ENCODE data around the gene SAMD3.
"Not testable (repeated sequence)": the region's sequence is repeated elsewhere in the genome, so short reads cannot be mapped to it uniquely, and the experiment has no call there.

The SAMD3 gene

DNA sequence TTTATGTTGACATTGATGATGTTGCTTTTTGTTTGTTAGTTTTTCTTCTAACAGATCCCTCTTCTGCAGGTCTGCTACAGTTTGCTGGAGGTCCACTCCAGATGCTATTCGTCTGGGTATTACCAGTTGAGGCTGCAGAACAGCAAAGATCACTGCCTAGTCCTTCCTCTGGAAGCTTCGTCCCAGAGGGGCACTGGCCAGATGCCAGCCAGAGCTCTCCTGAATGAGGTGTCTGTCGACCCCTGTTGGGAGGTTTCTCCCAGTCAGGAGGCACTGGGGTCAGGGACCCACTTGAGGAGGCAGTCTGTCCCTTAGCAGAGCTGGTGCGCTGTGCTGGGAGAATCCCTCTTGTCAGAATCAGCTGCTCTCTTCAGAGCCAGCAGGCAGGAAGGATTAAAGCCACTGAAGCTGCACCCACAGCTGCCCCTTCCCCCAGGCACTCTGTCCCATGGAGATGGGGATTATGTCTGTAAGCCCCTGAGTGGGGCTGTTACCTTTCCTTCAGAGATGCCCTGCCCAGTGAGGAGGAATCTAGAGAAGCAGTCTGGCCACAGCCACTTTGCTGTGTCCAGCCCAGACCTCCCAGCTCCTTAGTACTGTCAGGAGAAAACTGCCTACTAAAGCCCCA is 49.3 kb downstream of the SAMD3 start:
- not testable (repeated sequence) for DNase-seq (ENCODE audit: low spot score)

- DNase-seq (ENCODE audit: low spot score) = not testable (repeated sequence)
Observed at GRCh38 chr6:130170160-130170559, 52.6 kb downstream of the SAMD3 start.

- DNase-seq (ENCODE audit: low spot score) = no peak
Observed at GRCh38 chr6:130167655-130168054, 55.1 kb downstream of the SAMD3 start.

- DNase-seq (ENCODE audit: low spot score) = no peak
Observed at GRCh38 chr6:130164251-130164650, 58.5 kb downstream of the SAMD3 start.

DNA sequence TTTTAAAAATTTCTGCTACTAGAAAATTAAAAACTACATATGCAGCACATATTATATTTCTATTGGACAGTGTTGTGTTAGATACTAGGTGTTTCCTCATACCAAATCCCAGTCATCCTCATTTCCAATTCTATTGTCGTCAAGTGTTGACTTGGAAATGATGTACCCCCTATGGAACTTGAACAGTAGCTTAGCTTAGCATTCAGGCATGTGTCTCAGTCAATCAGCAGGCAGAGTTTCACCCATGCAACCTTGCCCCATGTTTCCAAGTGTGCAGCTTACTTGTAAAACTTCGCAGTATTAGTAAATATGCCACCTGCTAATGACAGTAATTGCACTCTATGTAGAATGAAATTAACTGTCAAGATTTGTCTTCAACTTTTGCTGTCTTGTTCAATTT is 59.5 kb downstream of the SAMD3 start:
- no peak for DNase-seq (ENCODE audit: low spot score)

- DNase-seq (ENCODE audit: low spot score) = no peak
Observed at GRCh38 chr6:130162421-130162820, 60.3 kb downstream of the SAMD3 start.

GRCh38 chr6:130161683-130162404 is 60.9 kb downstream of the SAMD3 start:
- DNase-seq (ENCODE audit: low spot score) = no peak

GRCh38 chr6:130159956-130160355 is 62.8 kb downstream of the SAMD3 start:
- no peak for DNase-seq (ENCODE audit: low spot score)

- DNase-seq (ENCODE audit: low spot score) = no peak
Observed at GRCh38 chr6:130158548-130158947, 64.2 kb downstream of the SAMD3 start.

GRCh38 chr6:130158056-130158455 is 64.7 kb downstream of the SAMD3 start:
- DNase-seq (ENCODE audit: low spot score) = no peak

DNA sequence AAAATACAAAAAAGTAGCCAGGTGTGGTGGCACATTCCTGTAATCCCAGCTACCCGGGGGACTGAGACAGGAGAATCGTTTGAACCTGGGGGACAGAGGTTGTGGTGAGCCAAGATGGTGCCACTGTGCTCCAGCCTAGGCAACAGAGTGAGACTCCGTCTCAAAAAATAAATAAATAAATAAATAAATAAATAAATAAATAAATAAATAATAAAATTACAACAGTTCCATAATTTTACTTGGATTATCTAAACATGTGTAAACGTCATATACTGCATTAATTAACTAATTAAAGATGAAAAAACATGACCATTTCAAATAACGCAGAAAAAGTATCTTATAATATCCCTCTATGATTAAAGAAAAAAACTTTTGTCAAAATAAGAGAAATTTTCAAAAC is 65.8 kb downstream of the SAMD3 start:
- no peak for DNase-seq (ENCODE audit: low spot score)

DNA sequence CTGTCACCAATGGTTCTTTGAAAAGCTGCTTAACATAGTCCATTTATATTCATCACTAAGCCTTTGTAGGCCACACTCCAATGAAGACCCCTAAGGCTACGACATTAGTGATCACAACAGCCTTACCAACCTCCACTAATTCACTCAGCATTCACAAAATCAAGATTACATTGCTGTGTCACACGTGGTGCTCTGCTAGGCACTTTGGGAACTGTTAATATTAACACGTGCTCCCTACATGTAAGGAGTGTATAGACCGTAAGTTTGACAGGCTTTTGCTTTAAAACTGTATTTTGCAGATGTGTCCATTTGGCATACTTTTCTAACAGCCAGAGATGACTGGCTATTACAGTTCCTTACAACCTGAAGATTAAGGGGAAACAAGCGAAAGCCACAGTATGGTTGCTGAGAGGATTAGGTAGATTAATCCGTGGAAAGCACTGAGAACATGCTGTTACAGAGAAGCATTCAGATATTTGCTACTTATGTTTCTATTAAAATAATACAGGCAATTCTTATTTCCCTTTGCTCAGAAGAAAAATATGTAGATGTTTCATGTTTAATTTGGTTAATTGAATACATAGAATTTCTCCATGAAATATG is 69.7 kb downstream of the SAMD3 start:
- DNase-seq (ENCODE audit: low spot score) = no peak

DNA sequence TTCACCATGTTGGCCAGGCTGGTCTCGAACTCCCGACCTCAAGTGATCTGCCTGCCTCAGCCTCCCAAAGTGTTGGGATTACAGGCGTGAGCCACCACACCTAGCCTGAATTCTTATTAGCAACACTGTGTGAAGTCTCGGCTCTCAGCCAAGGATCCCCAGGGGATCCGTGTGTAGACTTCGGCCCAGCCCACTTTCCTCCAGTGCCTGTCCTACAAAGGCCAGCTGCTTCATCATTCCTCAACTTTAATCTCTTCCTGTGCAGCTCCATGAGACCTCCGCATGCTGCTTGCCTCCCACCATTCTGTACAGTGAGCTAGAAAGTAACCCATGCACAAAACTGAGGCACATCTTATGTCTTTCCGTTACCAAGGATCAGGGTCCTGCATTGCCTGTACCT is 71.8 kb downstream of the SAMD3 start:
- DNase-seq (ENCODE audit: low spot score) = no peak

DNA sequence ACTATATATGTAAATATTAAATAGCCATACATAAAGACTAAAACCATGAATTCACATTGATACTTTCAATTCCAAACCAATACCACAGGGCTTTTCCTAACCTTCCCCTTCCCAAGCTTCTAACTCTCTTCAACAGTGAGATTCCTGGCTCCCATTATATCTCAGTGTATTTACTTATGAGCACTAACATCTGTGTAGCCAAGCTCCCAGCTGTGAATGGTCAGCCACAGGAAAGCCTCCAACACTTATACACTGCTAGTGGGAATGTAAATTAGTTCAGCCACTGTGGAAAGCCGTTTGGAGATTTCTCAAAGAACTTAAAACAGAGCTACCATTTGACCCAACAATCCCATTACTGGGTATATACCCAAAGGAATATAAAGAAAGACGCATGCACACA is 73.7 kb downstream of the SAMD3 start:
- DNase-seq (ENCODE audit: low spot score) = not testable (repeated sequence)

DNA sequence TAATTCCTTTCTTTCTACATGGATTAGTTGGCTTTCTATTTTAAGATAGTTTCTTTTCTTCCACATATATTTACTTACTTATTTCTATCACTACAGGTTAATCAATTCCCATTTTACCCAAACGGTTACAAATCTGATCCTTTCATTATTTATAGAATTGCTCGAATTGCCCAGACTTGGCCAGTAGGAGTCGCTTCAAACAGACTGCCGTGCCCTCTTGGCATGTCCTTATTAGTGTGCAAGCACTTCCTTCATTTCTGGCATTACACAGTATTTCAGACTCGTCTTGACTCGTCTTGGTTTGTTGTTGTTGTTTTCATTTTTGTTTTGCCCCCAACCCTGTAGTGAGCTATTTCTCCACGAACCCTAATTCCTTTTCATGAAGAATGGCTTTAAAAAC is 74.6 kb downstream of the SAMD3 start:
- no peak for DNase-seq (ENCODE audit: low spot score)

GRCh38 chr6:130147111-130147510 is 75.6 kb downstream of the SAMD3 start:
- DNase-seq (ENCODE audit: low spot score) = no peak

- no peak for DNase-seq (ENCODE audit: low spot score)
Observed at GRCh38 chr6:130143709-130144108, 79.0 kb downstream of the SAMD3 start.

GRCh38 chr6:130140084-130140483 is 82.7 kb downstream of the SAMD3 start:
- no peak for DNase-seq (ENCODE audit: low spot score)

DNA sequence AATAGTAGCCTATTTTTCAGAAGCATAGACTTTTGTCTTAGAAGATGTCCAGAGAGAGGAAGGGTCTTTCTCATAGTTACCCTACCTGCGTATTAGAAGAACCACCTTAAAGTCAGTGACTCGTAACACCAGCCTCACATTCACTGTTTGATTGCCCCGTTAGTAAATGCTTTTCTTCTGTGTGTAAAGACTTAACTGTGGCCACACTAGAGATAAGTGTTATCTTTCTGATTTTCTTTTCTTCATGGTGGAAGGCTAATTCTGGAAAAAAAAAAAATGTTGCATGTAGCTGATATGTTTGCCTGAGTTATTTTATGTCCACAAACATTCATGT is 83.9 kb downstream of the SAMD3 start:
- DNase-seq (ENCODE audit: low spot score) = no peak

- DNase-seq (ENCODE audit: low spot score) = no peak
Observed at GRCh38 chr6:130138116-130138908, 84.4 kb downstream of the SAMD3 start.

DNA sequence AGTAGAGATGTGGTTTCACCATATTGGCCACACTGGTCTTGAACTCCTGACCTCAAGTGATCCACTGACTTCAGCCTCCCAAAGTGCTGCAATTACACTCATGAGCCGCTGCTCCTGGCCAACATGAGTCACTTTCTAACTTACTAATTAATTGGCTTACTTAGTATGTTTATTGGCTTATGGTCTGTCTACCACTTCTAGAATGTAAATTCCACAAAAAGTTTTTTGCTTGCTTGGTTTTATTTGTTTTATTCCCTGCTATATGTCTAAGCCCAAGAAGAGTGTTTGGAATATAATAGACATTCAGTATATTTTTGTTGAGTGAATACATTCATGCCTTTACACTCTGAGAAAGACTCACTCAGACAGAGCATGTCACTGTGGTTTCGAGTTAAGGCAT is 86.0 kb downstream of the SAMD3 start:
- no peak for DNase-seq (ENCODE audit: low spot score)

DNA sequence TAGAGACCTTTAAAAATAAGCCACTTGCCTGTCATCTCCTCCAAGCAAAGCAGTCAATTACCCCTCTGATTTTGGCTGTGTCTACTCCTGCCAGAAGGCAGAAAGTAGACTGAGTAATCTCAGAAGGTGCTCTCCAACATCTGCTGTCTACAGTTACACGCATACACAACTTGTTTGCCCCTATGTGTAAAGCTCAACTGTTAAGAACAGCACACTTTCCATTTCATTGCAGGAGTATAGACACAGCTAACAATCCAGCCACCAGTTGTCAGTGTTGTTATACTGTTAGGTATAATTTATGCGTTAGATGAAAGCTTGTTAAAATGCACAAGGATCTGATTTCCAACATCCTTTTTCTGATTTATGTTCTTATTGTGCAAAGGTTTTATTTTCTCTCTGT is 88.2 kb downstream of the SAMD3 start:
- DNase-seq (ENCODE audit: low spot score) = no peak

DNA sequence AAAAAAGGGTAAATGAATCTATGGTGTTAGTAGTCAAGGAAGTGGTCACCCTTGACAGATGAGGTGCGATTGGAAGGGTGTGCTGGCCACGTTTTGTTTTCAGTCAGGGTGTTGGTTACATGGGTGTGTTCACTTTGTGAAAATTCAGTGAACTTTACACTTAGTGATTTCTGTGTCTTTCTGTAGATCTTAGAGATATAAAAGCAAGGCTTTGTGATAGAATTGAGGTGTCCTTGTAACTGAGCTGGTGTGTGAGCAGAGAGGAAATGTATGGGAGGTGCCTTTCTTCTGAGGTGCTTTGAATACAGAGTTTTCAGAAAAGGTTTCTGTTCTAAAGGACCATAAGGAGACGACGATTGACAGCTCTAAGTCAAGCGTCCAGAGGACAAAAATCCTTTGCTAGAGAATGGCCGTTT is 90.5 kb downstream of the SAMD3 start:
- no peak for DNase-seq (ENCODE audit: low spot score)
